Fibroblast of the aortic adventitia (primary cell): ENCODE results near the gene UNC13A. TPM values are rescaled to one million over a fixed set of nuclear protein-coding genes. Genes with fewer than 3 reads are reported as not detected.

Experiments used
- DNase-seq: peaks from one replicate; pipeline ENCODE4 v3.0.0-alpha.2; 2010; ENCODE audit warnings: low read depth
- H3K4me3 ChIP-seq: 2 replicates; pipeline ENCODE4 v1.5.1; 2011; ENCODE audit warnings: low read depth, mild to moderate bottlenecking, control low read depth, low read length, moderate library complexity
- total RNA-seq: library from RNA; depleted of rRNA; stranded (reverse); fragments of >200 nt; gene quantifications from 2 replicates; pipeline ENCODE4 v1.2.3, GENCODE V29; 2012; ENCODE audit warnings: low replicate concordance
- TF ChIP-seq, protein P1 (sequence below): IDR thresholded peaks from 2 replicates; pipeline ENCODE4 v1.5.1; 2011; ENCODE audit warnings: mild to moderate bottlenecking, low read length, control low read depth, inconsistent platforms; ENCODE audit not compliant: insufficient read depth

Gene UNC13A
- total RNA-seq, 1 donor, result 0.27 TPM

DNA sequence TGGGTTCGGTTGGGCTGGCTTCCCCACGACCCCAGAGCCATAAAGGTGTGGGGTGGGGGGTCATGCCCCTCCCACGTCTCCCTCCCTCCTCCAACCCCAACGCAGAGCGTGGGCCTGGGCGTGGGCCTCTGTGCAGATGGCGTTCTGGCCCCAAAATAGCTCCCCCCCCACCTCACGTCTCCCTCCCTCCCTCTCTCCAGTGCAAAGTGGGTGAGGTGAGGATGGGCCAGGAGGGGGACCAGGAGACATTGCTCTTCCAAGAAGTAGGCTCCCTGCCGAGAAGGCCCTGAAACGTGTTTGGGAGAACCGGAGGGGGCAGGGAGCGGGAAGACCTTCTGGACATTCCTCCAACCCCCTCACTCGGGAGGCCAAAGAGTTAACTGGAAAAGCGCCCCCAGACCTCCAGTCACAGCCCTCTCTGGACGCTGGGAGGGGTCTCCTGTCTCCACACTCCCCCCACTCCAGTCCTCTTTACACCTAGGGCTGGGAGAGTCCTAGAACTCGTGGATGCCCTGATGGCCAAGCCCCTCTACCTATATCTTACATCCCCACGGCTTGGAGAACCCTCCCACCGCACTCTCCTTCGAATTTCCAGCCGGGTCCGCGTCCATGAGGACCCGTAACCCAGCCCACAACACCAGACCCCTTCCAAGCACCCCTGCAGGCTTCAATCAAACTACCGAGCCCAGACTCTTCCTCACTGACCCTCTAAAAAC, 855 bp downstream of the UNC13A start:
- TF ChIP-seq, protein P1, sequence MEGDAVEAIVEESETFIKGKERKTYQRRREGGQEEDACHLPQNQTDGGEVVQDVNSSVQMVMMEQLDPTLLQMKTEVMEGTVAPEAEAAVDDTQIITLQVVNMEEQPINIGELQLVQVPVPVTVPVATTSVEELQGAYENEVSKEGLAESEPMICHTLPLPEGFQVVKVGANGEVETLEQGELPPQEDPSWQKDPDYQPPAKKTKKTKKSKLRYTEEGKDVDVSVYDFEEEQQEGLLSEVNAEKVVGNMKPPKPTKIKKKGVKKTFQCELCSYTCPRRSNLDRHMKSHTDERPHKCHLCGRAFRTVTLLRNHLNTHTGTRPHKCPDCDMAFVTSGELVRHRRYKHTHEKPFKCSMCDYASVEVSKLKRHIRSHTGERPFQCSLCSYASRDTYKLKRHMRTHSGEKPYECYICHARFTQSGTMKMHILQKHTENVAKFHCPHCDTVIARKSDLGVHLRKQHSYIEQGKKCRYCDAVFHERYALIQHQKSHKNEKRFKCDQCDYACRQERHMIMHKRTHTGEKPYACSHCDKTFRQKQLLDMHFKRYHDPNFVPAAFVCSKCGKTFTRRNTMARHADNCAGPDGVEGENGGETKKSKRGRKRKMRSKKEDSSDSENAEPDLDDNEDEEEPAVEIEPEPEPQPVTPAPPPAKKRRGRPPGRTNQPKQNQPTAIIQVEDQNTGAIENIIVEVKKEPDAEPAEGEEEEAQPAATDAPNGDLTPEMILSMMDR, result no peak
- H3K4me3 ChIP-seq, result peak overlapping the region; percentile 53
- DNase-seq, result no peak

DNA sequence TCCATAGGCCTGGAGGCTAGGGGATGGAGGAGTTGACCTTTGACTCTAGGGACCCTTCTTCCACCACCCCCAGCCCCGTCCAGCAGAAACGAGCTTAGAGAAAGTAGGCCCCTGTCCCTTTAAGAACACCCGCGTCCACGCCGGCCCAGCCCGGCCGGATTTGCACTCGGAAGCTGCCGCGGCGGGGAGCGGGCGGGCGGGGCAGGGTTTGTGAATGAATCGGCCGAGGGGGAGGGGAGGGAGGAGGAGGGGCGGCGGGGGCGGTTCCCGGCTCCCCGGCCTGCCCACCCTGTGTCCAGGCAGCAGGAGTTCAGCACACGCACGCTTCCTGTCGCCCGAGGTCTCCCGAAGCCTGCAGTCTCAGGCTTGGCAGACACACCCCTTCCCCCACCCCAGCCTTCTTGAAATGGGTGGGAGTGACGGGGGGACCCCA, 1.5 kb downstream of the UNC13A start:
- DNase-seq, result peak; percentile 12
- H3K4me3 ChIP-seq, result peak overlapping the region; percentile 47
- TF ChIP-seq, protein P1, result no peak

DNA sequence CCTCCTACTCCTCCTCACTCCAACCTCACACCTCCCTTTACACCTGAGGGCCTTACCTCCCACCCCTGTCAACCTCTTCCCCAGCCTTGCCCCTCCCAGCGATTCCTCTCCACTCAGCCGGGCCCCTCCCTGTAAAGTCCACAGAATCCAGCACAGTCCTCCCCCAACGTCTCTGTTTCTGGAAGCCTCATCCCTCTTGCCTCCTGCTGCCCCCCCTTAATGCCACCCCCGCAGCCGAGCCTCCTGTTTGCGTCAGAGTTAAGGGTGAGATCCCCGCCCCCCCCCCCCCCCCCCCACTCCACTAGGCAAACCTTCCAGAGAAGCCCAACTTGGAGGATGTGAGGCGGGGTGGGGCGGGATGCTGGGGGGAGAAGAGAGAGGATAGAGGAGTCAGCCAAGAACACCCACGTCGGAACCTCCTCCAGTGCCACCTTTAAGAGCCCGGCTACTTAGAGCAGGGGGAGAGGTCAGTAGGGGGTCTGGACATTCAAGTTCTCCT, 2.1 kb downstream of the UNC13A start:
- peak; percentile 21 for DNase-seq
- H3K4me3 ChIP-seq, result peak overlapping the region; percentile 47
- TF ChIP-seq, protein P1, result no peak

DNA sequence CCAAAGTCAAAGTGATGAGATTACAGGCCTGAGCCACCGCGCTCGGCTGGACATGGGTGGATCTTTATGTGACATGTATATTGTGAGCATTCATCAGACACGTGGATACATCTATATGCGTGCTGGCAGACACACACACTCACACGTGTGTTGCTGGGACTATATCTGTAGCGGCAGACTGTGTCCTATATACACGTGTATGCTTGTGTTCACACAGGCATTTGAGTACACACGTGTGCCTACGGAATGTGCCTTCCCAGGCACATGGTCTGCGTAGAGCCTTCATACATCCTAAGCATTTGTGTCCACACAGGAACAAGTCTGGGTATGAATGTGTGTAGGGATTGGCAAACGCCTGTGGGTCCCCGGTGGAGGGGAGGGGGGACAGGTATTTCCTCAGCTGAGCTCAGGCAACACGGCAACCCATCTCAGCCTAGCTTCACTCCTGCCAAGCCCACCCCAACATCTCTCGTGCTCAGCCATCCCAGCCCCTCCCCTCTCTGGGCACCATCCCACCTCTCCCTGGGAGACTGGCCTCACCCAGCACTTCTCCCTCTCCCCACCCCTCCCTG, 2.6 kb downstream of the UNC13A start:
- TF ChIP-seq, protein P1, result no peak
- no peak for DNase-seq
- no peak overlapping the region for H3K4me3 ChIP-seq

DNA sequence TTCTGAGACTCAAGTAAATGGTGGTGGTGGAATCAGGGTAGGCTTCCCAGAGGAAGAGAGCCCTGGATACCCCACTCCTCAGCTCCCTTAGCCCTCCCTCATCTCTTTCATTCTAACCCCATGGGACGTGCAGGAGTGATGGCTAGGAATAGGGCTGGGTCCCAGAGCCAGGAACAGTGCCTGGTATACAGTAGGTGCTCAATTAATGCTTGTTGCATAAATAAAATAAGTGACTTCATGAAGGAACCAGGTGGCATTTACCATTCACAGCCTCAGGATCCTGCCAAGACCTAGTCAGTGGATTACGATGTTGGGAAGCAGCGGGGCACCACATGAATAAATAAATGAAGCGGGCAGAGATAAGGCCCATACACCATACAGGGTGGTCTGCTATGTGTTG, 3.9 kb downstream of the UNC13A start:
- TF ChIP-seq, protein P1, result no peak
- no peak for DNase-seq

DNA sequence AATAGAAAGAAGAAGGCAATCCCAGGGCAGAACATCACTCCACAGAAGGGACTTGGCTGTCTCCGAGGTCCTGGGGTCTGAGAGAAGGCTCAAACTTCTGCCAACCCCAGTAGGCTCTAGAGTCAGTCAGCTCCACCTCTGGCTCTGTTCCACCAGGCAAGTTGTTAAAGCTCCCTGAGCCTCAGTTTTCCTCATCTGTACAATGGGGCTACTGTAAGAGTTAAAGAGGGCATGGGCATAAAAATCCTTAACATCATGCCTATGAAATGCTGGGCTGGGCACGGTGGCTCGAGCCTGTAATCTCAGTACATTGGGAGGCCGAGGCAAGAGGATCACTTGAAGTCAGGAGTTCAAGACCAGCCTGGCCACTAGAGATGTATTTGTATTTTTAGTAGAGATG, 5.1 kb downstream of the UNC13A start:
- no peak overlapping the region for H3K4me3 ChIP-seq
- no peak for DNase-seq
- TF ChIP-seq, protein P1, result no peak

More for the DNA sequence above, 3.9 kb downstream of the UNC13A start:
- no peak overlapping the region for H3K4me3 ChIP-seq
